AG04450 (cell line): ENCODE results near the gene ZNF431. TPM values are rescaled to one million over a fixed set of nuclear protein-coding genes. Genes with fewer than 3 reads are reported as not detected.

Experiments used
- CTCF ChIA-PET: fragments of 300-600, 350-600 bp; formaldehyde crosslinking; extraction: SDS; loops from one replicate; lab custom pipeline; 2022; ENCODE audit warnings: antibody characterized with exemption, inconsistent platforms; lab: Charles Lee
- POLR2A ChIA-PET: fragments of 350-600 bp; formaldehyde crosslinking; extraction: SDS; loops from one replicate; lab custom pipeline; 2021; ENCODE audit warnings: antibody characterized with exemption, inconsistent platforms; lab: Yijun Ruan, JAX
- DNase-seq: peaks from one replicate; pipeline ENCODE4 v3.0.0-alpha.2; 2011; ENCODE audit warnings: low read depth, low spot score
- H3K27ac ChIP-seq: one replicate; pipeline ENCODE4 v1.5.1; 2012; ENCODE audit warnings: low read depth, low read length, control low read depth
- H3K27me3 ChIP-seq: one replicate; pipeline ENCODE4 v1.6.0; 2012; ENCODE audit warnings: low read length; ENCODE audit not compliant: control insufficient read depth, insufficient read depth
- H3K4me3 ChIP-seq: 2 replicates; pipeline ENCODE4 v1.5.1; 2011; ENCODE audit warnings: mild to moderate bottlenecking, low read depth, low read length, control low read depth
- H3K9me3 ChIP-seq: 2 replicates; pipeline ENCODE4 v1.5.1; 2012; ENCODE audit warnings: low read length; ENCODE audit not compliant: control insufficient read depth, insufficient read depth
- CTCF ChIP-seq: IDR thresholded peaks from 2 replicates; pipeline ENCODE4 v1.5.1; 2011; ENCODE audit warnings: low read depth, low read length, control low read depth, inconsistent platforms
- polyA plus RNA-seq: library from polyadenylated mRNA; depleted of rRNA; stranded (reverse); fragments of >200 nt; gene quantifications from 2 replicates; pipeline ENCODE4 v1.2.3, GENCODE V29; 2011

ZNF431 gene
- polyA plus RNA-seq, 1 experiment, result 5.8 TPM

DNA sequence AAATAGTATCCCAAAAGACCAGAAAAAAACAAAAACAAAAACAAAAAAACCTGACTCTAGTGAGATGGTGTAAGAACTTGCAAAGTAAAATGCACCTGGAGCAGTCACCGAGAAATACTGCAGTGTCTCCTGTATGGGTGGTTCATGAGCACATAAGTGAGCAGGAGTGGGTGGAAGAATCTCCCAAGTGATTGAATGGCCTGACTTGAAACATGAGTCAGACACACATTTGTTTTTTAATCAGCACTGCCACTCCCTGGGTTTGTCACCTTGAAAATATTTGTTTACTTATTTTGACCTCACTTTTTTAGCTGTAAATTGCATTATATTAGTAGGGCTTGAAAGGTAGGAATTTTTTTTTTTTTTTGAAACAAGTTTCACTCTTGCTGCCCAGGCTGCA is 2.0 kb downstream of the ZNF431 start:
- no peak for DNase-seq
- TF ChIP-seq CTCF, result no peak

GRCh38 chr19:21147540-21147939 is 5.7 kb downstream of the ZNF431 start:
- Histone ChIP-seq H3K27ac (no peak overlapping the region), H3K4me3 (no peak overlapping the region), H3K27me3 (no peaks in the 10 kb centered on the region), H3K9me3 (peaks cover 7% of the 10 kb centered on the region)
- ChIA-PET CTCF (no interaction called here), POLR2A (no interaction called here)
- no peak for TF ChIP-seq CTCF
- DNase-seq, result no peak

More for the DNA sequence above, 2.0 kb downstream of the ZNF431 start:
- no peaks in the 10 kb centered on the region for H3K27me3 ChIP-seq
- H3K9me3 ChIP-seq, result peaks cover 7% of the 10 kb centered on the region
- no peak overlapping the region for H3K27ac ChIP-seq
- H3K4me3 ChIP-seq, result no peak overlapping the region
- ChIA-PET POLR2A (no interaction called here), CTCF (no interaction called here)

DNA sequence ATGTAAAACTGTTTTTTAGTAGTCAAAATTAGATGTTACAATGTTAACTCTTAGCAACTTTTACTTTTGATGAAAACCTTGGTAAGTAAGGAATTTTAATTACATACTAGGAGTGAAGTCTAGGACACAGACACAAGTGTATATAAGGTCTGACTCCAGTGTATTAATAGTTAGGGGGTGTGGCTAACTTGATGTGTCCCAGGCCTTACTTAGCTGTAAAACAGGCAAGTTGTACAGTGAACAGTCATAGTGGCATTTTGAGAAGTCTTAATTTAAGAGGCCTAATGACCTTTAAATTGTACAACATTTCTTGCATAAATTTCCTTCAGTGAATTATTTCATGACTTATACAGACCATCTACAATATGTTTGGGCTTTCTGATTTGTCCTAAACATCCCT is 6.8 kb downstream of the ZNF431 start:
- H3K27ac ChIP-seq, result no peak overlapping the region
- TF ChIP-seq CTCF, result no peak
- peaks cover 7% of the 10 kb centered on the region for H3K9me3 ChIP-seq
- CTCF ChIA-PET, result no interaction called here
- no peaks in the 10 kb centered on the region for H3K27me3 ChIP-seq
- POLR2A ChIA-PET, result no interaction called here
- no peak overlapping the region for H3K4me3 ChIP-seq
- no peak for DNase-seq

GRCh38 chr19:21149877-21150276 is 8.0 kb downstream of the ZNF431 start:
- no peak for TF ChIP-seq CTCF
- peaks cover 7% of the 10 kb centered on the region for H3K9me3 ChIP-seq
- H3K27me3 ChIP-seq, result no peaks in the 10 kb centered on the region
- DNase-seq, result no peak
- POLR2A ChIA-PET, result no interaction called here
- CTCF ChIA-PET, result no interaction called here
- no peak overlapping the region for H3K27ac ChIP-seq
- no peak overlapping the region for H3K4me3 ChIP-seq

DNA sequence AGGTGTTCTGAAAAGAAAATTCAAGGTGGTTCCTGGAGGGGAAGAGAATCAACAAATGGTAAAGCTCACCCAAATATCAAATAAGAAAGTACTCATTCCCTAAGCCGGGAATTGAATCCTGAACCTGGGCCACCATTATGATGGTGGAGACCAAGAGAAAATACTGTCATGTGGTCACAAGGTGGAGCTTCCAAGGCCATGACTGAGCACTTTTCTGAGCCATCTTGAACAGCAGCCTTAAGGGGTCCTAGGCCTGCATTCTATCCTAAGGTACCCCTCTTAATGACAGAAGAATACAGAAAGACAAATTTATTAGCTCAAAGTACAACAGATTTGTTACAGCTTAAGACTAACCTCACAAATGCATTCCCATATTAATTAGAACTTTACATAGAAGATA is 9.6 kb downstream of the ZNF431 start:
- no peak overlapping the region for H3K27ac ChIP-seq
- ChIA-PET POLR2A (no interaction called here), CTCF (no interaction called here)
- H3K4me3 ChIP-seq, result no peak overlapping the region
- DNase-seq, result no peak
- TF ChIP-seq CTCF, result no peak
- peaks cover 9% of the 10 kb centered on the region; the same call in 1 of the 2 replicates for H3K9me3 ChIP-seq
- no peaks in the 10 kb centered on the region for H3K27me3 ChIP-seq
